Hepatocyte (in vitro differentiated cells): ENCODE data around the gene SMIM44. TPM values are rescaled to one million over a fixed set of nuclear protein-coding genes. Genes with fewer than 3 reads are reported as not detected.

ENCODE experiments used
- DNase-seq: peaks from one replicate; pipeline ENCODE4 v3.0.0-alpha.2; 2016; ENCODE audit warnings: low spot score
- H2AFZ ChIP-seq: fragments of 200-600 bp; sonication (generic); 2 replicates; pipeline ENCODE4 v1.6.0; 2016; ENCODE audit warnings: antibody characterized with exemption, mild to moderate bottlenecking
- H3K27ac ChIP-seq: fragments of 200-600 bp; sonication (generic); 2 replicates; pipeline ENCODE4 v1.5.1; 2016; ENCODE audit warnings: mild to moderate bottlenecking
- H3K27me3 ChIP-seq: fragments of 200-600 bp; sonication (generic); 2 replicates; pipeline ENCODE4 v1.6.1; 2016
- H3K36me3 ChIP-seq: fragments of 200-600 bp; sonication (generic); replicated peaks from 2 replicates; pipeline ENCODE4 v1.5.1; 2016; ENCODE audit warnings: low read depth; ENCODE audit not compliant: insufficient read depth
- H3K4me1 ChIP-seq: fragments of 200-600 bp; sonication (generic); 2 replicates; pipeline ENCODE4 v1.5.1; 2016; ENCODE audit warnings: mild to moderate bottlenecking, moderate library complexity; ENCODE audit not compliant: insufficient read depth
- H3K4me2 ChIP-seq: fragments of 200-600 bp; sonication (generic); 2 replicates; pipeline ENCODE4 v1.6.0; 2016
- H3K4me3 ChIP-seq: fragments of 200-600 bp; sonication (generic); 2 replicates; pipeline ENCODE4 v1.5.1; 2016; ENCODE audit warnings: mild to moderate bottlenecking
- H3K79me2 ChIP-seq: fragments of 200-600 bp; sonication (generic); 2 replicates; pipeline ENCODE4 v1.6.0; 2017; ENCODE audit warnings: mild to moderate bottlenecking
- H3K9me2 ChIP-seq: fragments of 200-600 bp; sonication (generic); replicated peaks from 2 replicates; pipeline ENCODE4 v1.6.0; 2017; ENCODE audit warnings: mild to moderate bottlenecking; ENCODE audit not compliant: insufficient read depth
- H3K9me3 ChIP-seq: fragments of 200-600 bp; sonication (generic); 2 replicates; pipeline ENCODE4 v1.5.1; 2016; ENCODE audit warnings: low read depth, mild to moderate bottlenecking
- H4K20me1 ChIP-seq: fragments of 200-600 bp; sonication (generic); 2 replicates; pipeline ENCODE4 v1.6.0; 2016; ENCODE audit warnings: mild to moderate bottlenecking; ENCODE audit not compliant: insufficient read depth, poor library complexity, severe bottlenecking
- CTCF ChIP-seq: fragments of 200-600 bp; sonication (generic); IDR thresholded peaks from 2 replicates; pipeline ENCODE4 v1.5.1; 2016; ENCODE audit warnings: antibody characterized with exemption, mild to moderate bottlenecking; ENCODE audit not compliant: poor library complexity
- EZH2 ChIP-seq: fragments of 200-600 bp; sonication (generic); IDR thresholded peaks from 2 replicates; pipeline ENCODE4 v1.6.1; 2016; ENCODE audit warnings: antibody characterized with exemption, mild to moderate bottlenecking, borderline replicate concordance
- EZH2phosphoT487 ChIP-seq: fragments of 200-600 bp; sonication (generic); IDR thresholded peaks from one replicate; pipeline ENCODE4 v1.6.1; 2018; ENCODE audit warnings: antibody characterized with exemption, mild to moderate bottlenecking, low read depth, moderate library complexity; ENCODE audit not compliant: unreplicated experiment, severe bottlenecking
- WGBS: methylation state at CpG from one replicate; pipeline ENCODE4 v1.1.6; 2016; ENCODE audit warnings: low lambda C conversion rate; ENCODE audit errors: missing lambda C conversion rate; 5-methylcytosine and 5-hydroxymethylcytosine counted together
- polyA plus RNA-seq: library from polyadenylated mRNA; unstranded; fragments of >200 nt; fragmentation: Nextera tagmentation; extraction: Ambion mirVana; gene quantifications from 2 replicates; pipeline ENCODE4 v1.2.1, GENCODE V29; 2016
- total RNA-seq: library from RNA; depleted of rRNA; stranded (reverse); fragments of >200 nt; gene quantifications from 2 replicates; pipeline ENCODE4 v1.2.3, GENCODE V29; 2014

SMIM44 gene
- total and polyA plus RNA-seq, 2 experiments from 2014 or later = not detected

- peaks cover 100% of the 10 kb centered on the region for H4K20me1 ChIP-seq
- no peaks in the 10 kb centered on the region for H3K27me3 ChIP-seq
- no peaks in the 10 kb centered on the region for H3K9me2 ChIP-seq
- no peaks in the 10 kb centered on the region for H3K36me3 ChIP-seq
- peaks cover 7% of the 10 kb centered on the region for H3K4me1 ChIP-seq
- TF ChIP-seq EZH2phosphoT487 = no peak
- TF ChIP-seq EZH2 = no peak
- no peak for TF ChIP-seq CTCF
- 87% methylated on average over 15 of the region's 15 CpGs for WGBS
- H3K27ac ChIP-seq = no peak overlapping the region
- no peak overlapping the region for H3K4me3 ChIP-seq
- H3K79me2 ChIP-seq = peaks cover 100% of the 10 kb centered on the region
- no peak overlapping the region for H3K4me2 ChIP-seq
- H3K9me3 ChIP-seq = no peaks in the 10 kb centered on the region
- no peak overlapping the region for H2AFZ ChIP-seq
- DNase-seq = no peak
These were observed 33.5 kb upstream of the SMIM44 start for GRCh38 chr19:3516675-3517207.

- Histone ChIP-seq H3K9me3 (no peaks in the 10 kb centered on the region), H3K4me1 (peaks cover 7% of the 10 kb centered on the region), H3K9me2 (no peaks in the 10 kb centered on the region), H3K27me3 (no peaks in the 10 kb centered on the region), H3K27ac (no peak overlapping the region), H3K4me3 (no peak overlapping the region), H4K20me1 (peaks cover 100% of the 10 kb centered on the region), H3K79me2 (peaks cover 100% of the 10 kb centered on the region), H3K36me3 (no peaks in the 10 kb centered on the region), H2AFZ (no peak overlapping the region), H3K4me2 (no peak overlapping the region)
- TF ChIP-seq EZH2 (no peak), EZH2phosphoT487 (no peak), CTCF (no peak)
- DNase-seq = no peak
- WGBS = 94% methylated on average over 15 of the region's 15 CpGs
These were observed 32.7 kb upstream of the SMIM44 start for GRCh38 chr19:3515891-3516422.

GRCh38 chr19:3514930-3515329 is 31.7 kb upstream of the SMIM44 start:
- Histone ChIP-seq H3K79me2 (peaks cover 100% of the 10 kb centered on the region), H3K36me3 (no peaks in the 10 kb centered on the region), H3K4me1 (peaks cover 7% of the 10 kb centered on the region), H4K20me1 (peaks cover 100% of the 10 kb centered on the region), H3K4me2 (no peak overlapping the region), H3K9me3 (no peaks in the 10 kb centered on the region), H3K9me2 (no peaks in the 10 kb centered on the region), H3K27me3 (no peaks in the 10 kb centered on the region), H3K27ac (no peak overlapping the region), H2AFZ (no peak overlapping the region), H3K4me3 (no peak overlapping the region)
- WGBS = 77% methylated on average over 12 of the region's 12 CpGs
- no peak for TF ChIP-seq EZH2
- no peak for TF ChIP-seq CTCF
- TF ChIP-seq EZH2phosphoT487 = no peak
- no peak for DNase-seq
